Lower leg skin (tissue), 4 donors: ENCODE data around the gene ANAPC10. TPM values are rescaled to one million over a fixed set of nuclear protein-coding genes. Genes with fewer than 3 reads are reported as not detected.

Experiments used
- DNase-seq, 2 donors: peaks; one replicate each; pipeline ENCODE4 v3.0.0-alpha.2; 2019; ENCODE audit warnings: low spot score in 2 of 2
- H3K4me3 ChIP-seq: fragments of 200-600 bp; sonication (generic); 2 replicates; pipeline ENCODE4 v1.5.1; 2017; ENCODE audit warnings: mild to moderate bottlenecking, low read depth; ENCODE audit not compliant: poor library complexity, severe bottlenecking
- CTCF ChIP-seq, 3 donors: fragments of 450-650 bp; IDR thresholded peaks; one replicate each; pipeline ENCODE4 v1.5.1; 2016; ENCODE audit warnings: antibody characterized with exemption in 3 of 3, mild to moderate bottlenecking in 3 of 3, moderate library complexity in 2 of 3
- POLR2A ChIP-seq, 2 donors: fragments of 450-650 bp; IDR thresholded peaks; one replicate each; pipeline ENCODE4 v1.6.1; 2016 to 2017; ENCODE audit warnings: antibody characterized with exemption in 2 of 2, mild to moderate bottlenecking in 1 of 2, moderate library complexity in 1 of 2
- WGBS, 2 donors: methylation state at CpG; one replicate each; pipeline ENCODE4 v1.1.5; 2018; 5-methylcytosine and 5-hydroxymethylcytosine counted together
- intact Hi-C: fragments of 100-400 bp; cut with DNase I; formaldehyde crosslinking; loops from one replicate; pipeline ENCODE4 v1.15.0; 2023; ENCODE audit warnings: low total_unique reads
- total RNA-seq, 4 donors: library from RNA; depleted of rRNA; stranded (reverse); fragments of >200 nt; gene quantifications; one replicate each; pipeline ENCODE4 v1.1.0, GENCODE V29; 2016

ANAPC10 gene
- total RNA-seq, 4 donors from 2014 or later = 18.4 to 26.4 (median 20.2) TPM

- intact Hi-C loops = no loop called here
- no peak for TF ChIP-seq POLR2A (IDR thresholded peaks at IDR 0.05)
- no peak for TF ChIP-seq CTCF (IDR thresholded peaks at IDR 0.05)
- no peak for DNase-seq
- WGBS, 2 donors = 87 to 88% methylated on average over 4 of the region's 4 CpGs
- H3K4me3 ChIP-seq = no peak overlapping the region
Measured at GRCh38 chr4:144967161-144967560, 130.8 kb downstream of the ANAPC10 start.

- TF ChIP-seq CTCF (IDR thresholded peaks at IDR 0.05) (no peak), POLR2A (IDR thresholded peaks at IDR 0.05) (no peak)
- intact Hi-C loops = no loop called here
- 85 to 89% methylated on average over 4 of the region's 4 CpGs for WGBS, 2 donors
- no peak for DNase-seq
- H3K4me3 ChIP-seq = no peak overlapping the region
Measured at GRCh38 chr4:144962300-144962699, 135.7 kb downstream of the ANAPC10 start.

DNA sequence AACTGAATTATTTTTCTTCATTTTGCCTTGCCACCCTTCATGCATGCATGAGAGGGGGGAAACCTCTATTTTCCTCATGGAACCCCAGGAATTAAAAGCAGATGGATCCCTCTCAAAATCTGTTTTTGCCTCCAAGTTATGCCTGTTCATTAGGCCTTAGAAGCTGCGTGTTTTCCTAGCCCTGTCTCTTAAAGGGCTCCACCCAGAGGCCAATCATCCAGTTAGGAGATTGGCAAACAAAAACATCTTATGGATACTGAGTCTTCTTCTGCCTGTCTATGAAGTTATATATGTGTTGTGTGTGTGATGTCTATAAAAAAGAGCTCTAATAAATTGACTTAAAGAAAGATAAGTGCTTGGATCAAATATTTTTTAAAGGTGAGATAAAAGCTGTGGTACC, 142.9 kb downstream of the ANAPC10 start:
- H3K4me3 ChIP-seq = no peak overlapping the region
- 55 to 69% methylated on average over 1 of the region's 1 CpG for WGBS, 2 donors
- intact Hi-C loops = no loop called here
- TF ChIP-seq CTCF (IDR thresholded peaks at IDR 0.05) = no peak
- no peak for TF ChIP-seq POLR2A (IDR thresholded peaks at IDR 0.05)
- no peak for DNase-seq

GRCh38 chr4:144954230-144954629, 143.8 kb downstream of the ANAPC10 start:
- WGBS, 2 donors = 69 to 86% methylated on average over 1 of the region's 1 CpG
- DNase-seq = no peak
- TF ChIP-seq POLR2A (IDR thresholded peaks at IDR 0.05) = no peak
- no peak for TF ChIP-seq CTCF (IDR thresholded peaks at IDR 0.05)
- intact Hi-C loops = no loop called here
- H3K4me3 ChIP-seq = no peak overlapping the region

DNA sequence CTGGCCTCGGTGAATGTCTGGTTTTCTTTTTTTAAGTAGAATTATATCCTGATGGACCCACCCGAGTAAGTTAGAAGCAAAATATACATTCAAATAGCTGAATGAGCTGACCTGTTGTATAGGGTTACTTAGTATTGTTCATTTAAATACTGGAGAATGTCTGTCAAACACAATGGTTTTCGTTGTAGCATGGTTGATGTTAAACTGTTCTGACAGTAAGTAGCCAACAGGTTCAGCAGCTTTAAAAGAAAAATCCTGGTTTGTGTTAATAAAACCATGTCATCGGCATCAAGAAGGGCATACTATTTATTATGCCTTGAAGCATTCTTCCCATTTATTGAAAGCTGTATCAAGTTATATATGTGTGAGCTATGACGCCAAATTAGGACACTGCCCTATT, 149.6 kb downstream of the ANAPC10 start:
- no peak for DNase-seq
- TF ChIP-seq CTCF (IDR thresholded peaks at IDR 0.05) (no peak), POLR2A (IDR thresholded peaks at IDR 0.05) (no peak)
- 79% methylated on average over 5 of the region's 5 CpGs for WGBS, 2 donors
- no peak overlapping the region for H3K4me3 ChIP-seq
- intact Hi-C loops = no loop called here

- no peak for TF ChIP-seq CTCF (IDR thresholded peaks at IDR 0.05)
- no peak for TF ChIP-seq POLR2A (IDR thresholded peaks at IDR 0.05)
- H3K4me3 ChIP-seq = no peak overlapping the region
- WGBS, 2 donors = 69 to 71% methylated on average over 2 of the region's 2 CpGs
- intact Hi-C loops = no loop called here
- no peak for DNase-seq
Measured at GRCh38 chr4:144948009-144948408, 150.0 kb downstream of the ANAPC10 start.
